GM12873 (cell line): ENCODE data around the gene CARS1.

Experiments used
- CTCF ChIP-seq: IDR thresholded peaks from 2 replicates; pipeline ENCODE4 v1.5.1; 2012; ENCODE audit warnings: low read depth, mild to moderate bottlenecking, moderate library complexity, low read length, control low read depth; ENCODE audit not compliant: insufficient read depth; ENCODE audit errors: missing control alignments

CARS1 gene

GRCh38 chr11:3080733-3081385, 23.6 kb upstream of the CARS1 start:
- no peak for TF ChIP-seq CTCF

- TF ChIP-seq CTCF = no peak
Observed at GRCh38 chr11:3080104-3080503, 22.9 kb upstream of the CARS1 start.

- no peak for TF ChIP-seq CTCF
Observed at GRCh38 chr11:3077846-3078440, 20.7 kb upstream of the CARS1 start.

GRCh38 chr11:3077189-3077836, 20.1 kb upstream of the CARS1 start:
- TF ChIP-seq CTCF = no peak

GRCh38 chr11:3074912-3075589, 17.8 kb upstream of the CARS1 start:
- no peak for TF ChIP-seq CTCF

GRCh38 chr11:3073029-3073435, 15.8 kb upstream of the CARS1 start:
- no peak for TF ChIP-seq CTCF

GRCh38 chr11:3069425-3069824, 12.2 kb upstream of the CARS1 start:
- TF ChIP-seq CTCF = no peak
